Daoy (cell line): ENCODE data around the gene DIAPH2. TPM values are rescaled to one million over a fixed set of nuclear protein-coding genes. Genes with fewer than 3 reads are reported as not detected.
"Not testable (repeated sequence)": the region's sequence is repeated elsewhere in the genome, so short reads cannot be mapped to it uniquely, and the experiment has no call there.

Experiments used
- DNase-seq: peaks from one replicate; pipeline ENCODE4 v3.0.0-alpha.2; 2015; ENCODE audit warnings: low read depth
- total RNA-seq: library from RNA; depleted of rRNA; stranded (reverse); fragments of >200 nt; shearing (Covaris generic); gene quantifications from 2 replicates; pipeline ENCODE4 v1.2.3, GENCODE V29; 2014

The DIAPH2 gene
- total RNA-seq, 1 experiment from 2014 or later, result 8.0 TPM

DNA sequence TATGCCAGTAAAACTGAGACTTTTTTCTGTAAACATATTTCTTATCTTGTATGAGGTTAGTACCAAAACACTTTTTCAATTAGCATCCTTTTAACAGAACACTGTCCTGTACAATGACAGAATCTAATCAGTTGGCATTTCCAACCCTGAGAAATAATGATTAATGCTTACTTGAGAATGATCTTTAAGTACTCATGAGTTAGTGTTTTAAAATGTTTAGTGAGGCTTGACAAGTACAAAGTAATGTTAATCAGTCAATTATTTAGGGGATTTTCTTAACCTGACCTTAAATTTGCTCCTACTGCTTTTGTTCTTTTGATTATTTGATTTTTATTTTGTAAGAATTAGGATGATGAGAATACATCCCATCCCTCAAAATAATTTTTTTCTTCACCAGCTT is 695.6 kb downstream of the DIAPH2 start:
- no peak for DNase-seq

DNA sequence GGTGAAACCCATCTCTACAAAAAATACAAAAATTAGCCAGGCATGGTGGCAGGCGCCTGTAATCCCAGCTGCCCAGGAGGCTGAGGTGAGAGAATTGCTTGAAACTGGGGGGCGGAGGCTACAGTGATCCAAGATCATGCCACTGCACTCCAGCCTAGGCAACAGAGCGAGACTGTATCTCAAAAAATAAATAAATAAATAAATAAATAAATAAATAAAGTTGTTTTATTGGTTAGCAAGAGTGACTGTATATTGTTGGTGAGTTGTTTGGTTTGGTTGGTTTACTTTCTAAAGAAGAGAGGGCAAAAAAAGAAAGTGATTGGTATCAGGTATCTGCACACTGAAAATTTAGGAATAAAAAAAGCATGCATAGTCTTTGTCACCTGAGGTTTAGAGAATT is 700.0 kb downstream of the DIAPH2 start:
- no peak for DNase-seq

DNA sequence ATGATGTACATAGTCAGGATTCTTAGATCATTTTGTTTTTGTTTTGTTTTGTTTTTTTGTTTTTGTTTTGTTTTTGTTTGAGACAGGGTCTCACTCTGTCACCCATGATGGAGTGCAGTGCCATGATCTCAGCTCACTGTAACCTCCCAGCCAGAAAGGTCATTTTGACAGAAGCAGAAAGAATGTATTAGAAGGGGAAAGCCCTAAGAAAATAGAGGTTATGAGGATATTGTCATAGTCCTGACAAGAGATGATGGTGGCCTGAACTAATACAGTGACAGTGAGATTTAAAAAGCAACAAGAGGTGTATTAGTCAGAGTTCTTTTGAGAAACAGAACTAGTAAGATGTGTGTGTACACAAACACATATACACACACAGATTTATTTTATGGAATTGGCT is 702.4 kb downstream of the DIAPH2 start:
- DNase-seq, result no peak

DNA sequence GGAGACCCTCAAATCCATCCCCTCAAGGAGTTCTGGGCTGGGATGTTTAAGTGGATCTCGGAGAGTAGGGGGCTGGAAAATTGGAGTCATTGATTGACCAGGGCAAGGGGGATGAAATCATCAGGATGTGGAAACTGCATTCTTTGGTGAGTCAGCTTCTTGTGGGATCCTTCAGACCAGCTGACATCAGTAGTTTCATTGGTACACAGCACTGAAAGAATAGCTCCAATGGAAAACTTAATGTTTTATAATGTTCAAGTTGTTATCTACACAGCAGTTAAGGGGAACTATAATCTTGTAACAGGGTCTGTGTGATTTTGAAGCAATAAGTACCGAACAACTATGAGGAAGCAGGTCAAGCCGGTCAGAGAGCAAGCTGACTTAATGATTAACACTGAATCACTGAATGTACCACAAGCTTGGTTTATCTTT is 705.1 kb downstream of the DIAPH2 start:
- peak; percentile 64 for DNase-seq

DNA sequence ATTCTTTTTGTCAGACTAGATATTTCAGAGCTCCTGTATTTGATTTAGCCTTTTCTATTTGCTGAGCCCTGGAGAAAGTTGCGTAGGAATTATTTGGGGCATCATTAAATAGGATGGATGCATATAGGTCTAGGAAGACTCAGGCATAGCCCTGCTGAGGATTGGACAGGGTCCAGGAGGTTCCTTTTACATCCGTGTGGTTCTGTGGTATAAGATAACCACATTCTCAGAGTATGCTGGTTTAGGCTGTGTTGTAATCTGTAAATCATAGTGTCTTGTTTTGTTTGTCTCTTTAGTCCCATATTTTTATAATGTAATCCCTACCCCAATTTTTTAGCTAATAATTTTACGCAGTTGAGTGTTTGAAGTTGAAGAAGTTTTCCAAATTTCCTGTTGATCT is 712.7 kb downstream of the DIAPH2 start:
- peak; percentile 23 for DNase-seq

DNA sequence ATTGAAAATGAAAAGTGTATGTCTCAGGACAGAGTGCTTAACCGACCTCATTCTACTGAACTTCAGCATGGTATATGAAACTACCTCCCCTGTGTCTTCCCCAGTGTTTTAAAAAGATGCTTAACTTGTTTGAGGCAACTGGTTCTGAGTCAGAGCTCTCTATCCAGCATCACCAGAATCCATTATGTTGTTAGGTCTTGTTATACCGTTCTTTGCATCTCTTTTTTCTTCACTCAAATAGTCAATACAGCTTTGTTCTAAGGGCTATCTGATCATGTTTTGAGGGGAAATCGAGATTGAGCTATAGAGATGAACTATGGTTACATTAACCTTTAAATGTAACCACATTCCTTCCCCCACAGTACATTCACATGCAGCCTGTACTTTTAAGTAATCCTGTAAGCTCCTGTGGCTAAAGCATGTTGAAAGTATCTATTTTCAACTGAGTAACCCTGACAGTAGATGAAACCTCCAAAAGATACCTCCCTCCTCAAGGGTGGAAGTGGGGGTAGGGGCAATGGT is 713.4 kb downstream of the DIAPH2 start:
- no peak for DNase-seq

DNA sequence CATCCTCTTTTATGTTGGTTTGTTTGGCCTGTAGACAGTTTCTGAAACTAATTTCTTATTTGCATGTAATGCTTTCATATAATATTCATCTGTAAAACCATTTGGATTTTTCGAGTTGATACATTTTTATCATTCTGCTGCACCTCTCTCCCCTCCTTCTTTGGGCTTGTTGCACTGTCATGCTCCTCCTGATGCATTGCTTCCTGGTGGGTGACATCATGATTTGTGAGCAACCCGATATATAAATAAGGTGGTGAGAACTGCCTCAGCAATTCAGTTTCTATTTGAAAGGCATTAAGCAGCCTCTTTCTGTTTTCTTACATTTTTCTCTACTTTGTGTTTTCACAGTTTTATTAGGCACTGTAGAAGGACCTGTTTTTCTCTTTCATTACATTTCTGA is 714.8 kb downstream of the DIAPH2 start:
- peak; percentile 40 for DNase-seq

DNA sequence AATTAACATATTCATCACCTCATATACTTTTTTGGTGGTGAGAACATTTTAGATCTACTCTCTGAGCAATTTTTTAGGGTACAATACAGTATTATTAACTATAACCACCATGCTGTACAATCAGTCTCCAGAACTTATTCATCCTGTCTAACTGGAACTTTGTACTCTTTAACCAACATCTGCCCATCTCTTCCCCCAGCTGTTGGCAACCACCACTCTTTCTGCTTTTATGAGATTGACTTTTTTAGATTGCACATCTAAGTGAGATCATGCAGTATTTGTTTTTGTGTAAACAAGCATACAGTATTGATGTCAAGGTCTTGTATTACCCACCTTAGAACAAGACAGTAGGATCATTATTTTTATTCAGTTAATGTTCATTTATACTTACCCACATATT is 715.9 kb downstream of the DIAPH2 start:
- DNase-seq, result no peak

DNA sequence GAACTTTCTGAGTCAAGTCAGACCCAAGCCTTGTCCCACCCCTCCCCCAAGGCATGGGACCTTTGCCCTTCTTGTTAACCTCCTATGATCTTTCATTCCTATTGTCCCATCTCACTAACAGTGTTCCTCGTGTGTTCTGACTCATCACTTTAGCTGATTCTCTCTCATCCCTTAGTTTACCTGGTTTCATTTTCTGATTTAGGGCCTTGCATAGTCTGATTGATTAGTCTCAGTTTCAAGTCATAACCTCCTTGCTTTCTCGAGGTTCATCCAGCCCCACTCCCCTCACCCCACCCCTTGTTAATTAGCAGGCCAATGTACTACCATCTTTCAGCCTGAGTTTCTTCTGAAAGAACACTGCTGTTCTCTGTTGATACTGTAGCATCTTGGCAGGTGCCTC is 716.5 kb downstream of the DIAPH2 start:
- DNase-seq, result no peak

DNA sequence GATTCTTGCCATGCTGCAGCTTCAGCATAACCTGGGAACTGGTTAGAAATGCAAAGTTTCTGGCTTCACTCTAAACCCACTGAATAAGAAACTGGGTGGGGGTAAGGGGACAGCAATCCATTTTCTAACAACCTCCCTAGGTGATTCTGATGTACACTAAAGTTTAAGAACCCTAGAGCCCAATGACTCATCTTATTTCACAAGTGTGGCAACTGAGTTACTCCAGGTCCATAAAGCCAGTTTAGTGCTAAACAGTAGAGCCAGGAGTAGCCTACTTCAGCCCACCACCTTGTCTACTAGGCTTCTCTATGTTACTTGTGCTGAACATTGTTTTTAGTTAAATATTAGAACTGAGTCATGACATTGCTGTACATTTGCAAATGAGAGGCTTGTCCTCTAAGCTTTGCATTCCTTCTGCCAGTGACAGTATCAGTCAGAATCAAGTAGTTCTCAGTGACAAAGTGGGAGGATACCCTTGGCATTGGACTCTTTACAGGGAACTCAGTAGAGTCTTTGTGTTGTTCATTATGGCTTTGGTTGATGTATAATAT is 717.0 kb downstream of the DIAPH2 start:
- no peak for DNase-seq

DNA sequence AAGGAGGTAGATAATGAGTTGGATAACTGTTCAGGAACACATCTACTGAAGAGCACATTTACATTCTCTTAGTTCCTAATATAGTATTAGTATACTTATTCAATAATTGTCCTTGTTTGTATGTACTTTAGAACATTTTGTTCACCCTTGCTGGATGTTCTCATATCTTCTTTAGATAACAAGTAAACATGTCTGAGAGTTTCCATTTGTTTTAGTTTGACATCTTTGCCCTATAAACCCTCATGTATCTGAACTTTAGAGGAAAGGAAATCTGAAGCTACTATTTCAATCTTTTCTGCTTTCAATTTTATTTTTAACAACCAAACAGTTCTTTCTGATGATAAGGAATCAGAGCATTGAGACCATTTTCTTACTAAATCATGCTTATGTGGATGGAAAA is 717.7 kb downstream of the DIAPH2 start:
- no peak for DNase-seq

DNA sequence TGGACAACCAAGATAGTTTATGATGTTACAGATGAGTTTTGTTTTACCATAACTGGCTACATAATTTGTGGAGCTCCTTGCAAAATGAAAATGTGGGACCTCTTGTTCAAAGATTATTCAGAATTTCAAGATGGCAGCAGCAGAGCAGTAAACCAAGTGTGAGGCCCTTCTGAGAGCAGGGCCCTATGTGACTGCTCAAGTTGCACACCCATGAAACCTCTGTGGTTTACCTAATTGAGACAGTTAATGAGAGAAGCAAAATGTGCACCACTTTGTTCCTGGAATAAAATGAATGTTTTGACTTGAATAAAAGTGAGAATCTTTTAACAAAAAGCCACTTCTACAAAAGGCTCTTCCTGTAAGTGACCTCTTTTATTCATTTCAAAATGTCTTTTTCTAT is 718.3 kb downstream of the DIAPH2 start:
- DNase-seq, result no peak

DNA sequence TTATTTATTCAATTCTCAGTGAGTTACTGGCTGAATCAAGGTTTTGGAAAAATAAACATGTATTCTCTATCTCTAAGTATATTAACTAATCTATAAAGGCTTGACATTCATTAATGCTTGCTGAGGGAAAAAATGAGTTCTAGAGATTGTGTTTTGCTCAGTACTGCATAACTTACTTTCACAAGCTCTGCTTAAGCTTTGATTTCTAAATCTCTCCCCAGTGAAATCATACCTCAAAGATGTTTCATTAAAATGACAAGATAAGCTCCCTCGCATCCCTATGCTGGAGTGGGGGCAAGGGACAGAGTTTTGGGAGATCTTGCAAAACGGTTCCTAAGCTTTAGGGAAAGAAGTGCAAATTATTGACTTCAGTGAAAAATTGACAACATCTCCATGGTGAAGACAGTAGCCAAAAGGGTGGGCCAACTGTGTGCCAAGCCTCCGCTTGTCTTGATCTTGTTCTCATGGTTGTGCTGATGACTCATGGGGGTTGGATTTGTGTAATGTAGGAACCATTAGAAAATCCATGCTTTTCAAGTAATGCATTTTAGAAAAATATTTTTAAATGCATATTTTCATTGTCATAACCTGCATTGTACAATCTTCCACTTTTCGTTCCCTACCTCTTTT is 720.5 kb downstream of the DIAPH2 start:
- no peak for DNase-seq

DNA sequence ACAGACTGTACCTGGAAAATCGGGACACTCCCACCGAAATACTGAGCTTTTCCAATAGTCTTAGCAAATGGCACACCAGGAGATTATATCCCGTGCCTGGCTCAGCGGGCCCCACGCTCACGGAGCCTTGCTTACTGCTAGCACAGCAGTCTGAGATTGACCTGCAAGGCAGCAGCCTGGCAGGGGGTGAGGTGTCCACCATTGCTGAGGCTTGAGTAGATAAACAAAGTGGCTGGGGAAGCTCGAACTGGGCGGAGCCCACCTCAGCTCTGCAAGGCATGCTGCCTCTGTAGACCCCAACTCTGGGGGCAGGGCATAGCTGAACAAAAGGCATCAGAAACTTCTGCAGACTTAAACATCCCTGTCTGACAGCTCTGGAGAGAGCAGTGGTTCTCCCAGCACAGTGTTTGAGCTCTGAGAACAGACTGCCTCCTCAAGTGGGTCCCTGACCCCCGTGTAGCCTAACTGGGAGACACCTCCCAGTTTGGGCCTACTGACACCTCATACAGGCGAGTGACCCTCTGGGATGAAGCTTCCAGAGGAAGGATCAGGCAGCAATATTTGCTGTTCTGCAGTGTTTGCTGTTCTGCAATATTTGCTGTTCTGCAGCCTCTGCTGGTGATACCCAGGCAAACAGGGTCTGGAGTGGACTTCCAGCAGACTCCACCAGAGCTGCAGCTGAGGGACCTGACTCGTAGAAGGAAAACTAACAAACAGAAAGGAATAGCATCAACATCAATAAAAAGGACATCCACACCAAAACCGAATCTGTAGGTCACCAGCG is 725.2 kb downstream of the DIAPH2 start:
- DNase-seq, result not testable (repeated sequence)

DNA sequence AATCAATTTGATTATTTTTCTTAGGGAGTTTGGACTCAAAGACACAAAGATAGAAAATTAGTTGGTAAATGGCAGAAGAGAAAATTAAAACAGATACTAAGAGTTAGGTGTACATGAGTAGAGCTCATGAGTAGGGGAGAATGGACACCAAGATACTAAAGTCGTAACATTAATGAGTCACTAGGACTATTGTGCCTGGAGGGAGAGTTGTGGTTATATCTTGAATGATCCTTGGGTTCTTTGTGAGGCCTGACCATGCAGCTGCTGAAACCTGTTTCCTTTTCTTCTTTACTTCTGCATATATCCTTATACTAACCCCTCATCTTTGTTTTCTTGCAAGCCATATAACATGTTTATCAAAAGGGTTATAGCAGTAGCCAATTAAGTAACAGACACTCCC is 731.8 kb downstream of the DIAPH2 start:
- peak; percentile 4 for DNase-seq

DNA sequence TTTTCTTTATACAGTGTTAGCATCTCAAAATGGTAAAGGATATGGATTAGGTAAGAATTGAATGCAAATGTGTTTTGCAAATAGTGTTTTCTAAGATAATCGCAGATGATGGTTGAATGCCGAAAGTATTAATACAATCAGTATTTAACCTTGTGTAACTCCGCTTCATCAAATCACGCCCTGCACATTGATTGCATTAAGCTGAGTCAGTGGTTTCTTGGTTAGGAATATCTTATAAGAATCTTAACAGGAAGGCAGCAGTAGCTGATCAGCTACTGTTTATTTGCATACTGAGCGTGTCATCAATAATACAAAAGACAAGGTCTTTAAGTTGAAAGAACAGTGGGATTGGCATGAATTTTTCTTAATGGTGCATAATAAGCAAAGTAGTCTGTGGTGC is 744.5 kb downstream of the DIAPH2 start:
- no peak for DNase-seq

DNA sequence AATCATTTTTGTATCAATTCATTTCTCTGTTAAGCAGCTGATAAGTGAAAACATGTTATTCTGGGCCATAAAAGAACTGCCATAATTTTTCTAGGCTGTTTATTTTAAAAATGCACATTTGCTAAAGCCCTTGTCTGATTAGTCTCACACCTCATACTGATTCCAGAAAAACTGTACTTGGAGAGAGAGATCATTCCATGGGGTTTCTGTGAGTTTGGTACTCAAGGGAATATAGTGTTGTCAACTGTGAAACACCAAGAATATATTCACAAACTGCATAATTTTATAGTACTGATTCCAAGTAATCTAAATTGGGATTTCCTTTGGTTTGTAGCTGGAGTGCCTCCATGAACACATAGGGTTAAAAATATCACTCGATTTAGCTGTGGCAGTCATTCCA is 746.6 kb downstream of the DIAPH2 start:
- DNase-seq, result no peak

DNA sequence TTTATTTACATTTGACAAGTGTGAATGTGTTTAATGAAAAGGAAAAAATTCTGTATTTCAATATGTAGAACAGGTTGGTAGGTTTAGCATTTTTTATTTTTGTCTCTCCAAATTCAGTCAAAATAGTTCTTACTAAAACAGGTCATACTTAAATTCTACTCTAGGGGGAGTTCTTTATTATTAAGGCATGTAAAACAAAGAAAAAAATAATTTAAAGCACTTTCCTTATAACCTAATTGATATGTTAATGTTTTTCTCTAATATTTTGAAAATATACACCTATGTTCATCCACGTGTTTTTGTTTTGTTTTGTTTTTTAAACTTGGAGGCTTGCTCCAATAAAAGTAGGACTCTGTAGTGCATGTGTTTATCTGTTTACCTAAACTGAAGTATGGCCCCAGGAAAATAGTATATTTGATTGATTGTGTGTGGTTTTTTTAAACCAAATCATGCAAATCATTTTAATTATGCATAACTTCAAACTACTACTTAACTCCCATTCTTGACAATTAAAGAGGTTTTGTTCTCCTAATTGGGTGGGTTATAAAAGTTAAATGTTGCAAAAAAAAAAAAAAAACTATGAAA is 761.7 kb downstream of the DIAPH2 start:
- no peak for DNase-seq

DNA sequence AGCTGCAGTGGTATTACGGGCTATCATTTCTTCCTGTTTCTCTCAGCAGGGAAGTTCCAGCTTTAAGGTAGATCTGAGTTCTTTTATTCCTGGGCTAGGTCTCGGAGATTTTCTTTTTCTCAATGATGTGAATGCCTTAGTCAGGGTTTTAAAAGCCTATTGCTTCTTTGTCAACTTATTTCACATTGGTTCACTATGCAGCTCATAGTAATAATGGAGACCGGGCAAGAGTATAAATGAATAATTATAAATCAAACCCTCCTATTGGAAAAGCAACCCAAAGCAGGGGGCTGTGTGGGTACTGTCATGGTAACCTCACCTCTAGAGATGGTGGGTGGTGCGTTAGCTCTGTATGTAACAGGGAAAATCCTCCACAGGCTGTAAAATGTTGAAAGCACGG is 762.7 kb downstream of the DIAPH2 start:
- no peak for DNase-seq

DNA sequence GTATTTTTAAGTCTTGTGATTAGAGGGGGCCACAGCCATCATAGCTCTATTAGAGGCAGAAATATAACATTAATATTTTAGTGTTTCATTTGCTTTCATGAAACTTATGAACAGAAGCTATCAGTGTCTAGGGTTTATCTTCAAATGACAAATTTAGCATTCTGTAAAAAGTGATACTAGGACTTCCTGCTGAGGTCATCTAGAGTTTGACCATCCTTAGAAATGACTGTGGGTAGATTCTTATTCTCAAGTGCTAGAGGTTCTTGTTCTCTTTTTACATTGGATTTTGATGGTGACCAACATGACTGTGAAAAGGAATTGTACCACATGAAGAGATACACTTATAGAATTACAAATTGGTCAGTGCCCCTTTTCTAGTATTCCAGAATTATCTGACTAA is 767.6 kb downstream of the DIAPH2 start:
- DNase-seq, result no peak

DNA sequence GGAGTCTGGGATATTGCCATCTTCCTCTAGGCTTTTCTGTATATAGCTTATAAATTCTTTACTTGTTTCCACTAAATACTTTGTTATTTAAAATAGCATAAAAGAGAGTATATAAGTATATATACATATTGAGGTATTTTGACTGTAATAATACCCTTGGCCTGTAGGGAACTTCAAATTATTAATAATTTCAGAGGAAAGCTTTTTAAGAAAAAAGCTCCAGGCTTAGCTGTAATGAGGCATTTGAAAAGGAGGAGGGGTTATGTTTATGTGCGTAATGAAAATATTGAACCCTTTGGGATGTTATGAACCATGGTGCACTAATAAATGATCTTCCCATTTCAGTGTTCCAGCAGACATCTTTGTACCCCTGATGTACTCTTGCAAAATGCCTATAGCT is 777.1 kb downstream of the DIAPH2 start:
- no peak for DNase-seq

DNA sequence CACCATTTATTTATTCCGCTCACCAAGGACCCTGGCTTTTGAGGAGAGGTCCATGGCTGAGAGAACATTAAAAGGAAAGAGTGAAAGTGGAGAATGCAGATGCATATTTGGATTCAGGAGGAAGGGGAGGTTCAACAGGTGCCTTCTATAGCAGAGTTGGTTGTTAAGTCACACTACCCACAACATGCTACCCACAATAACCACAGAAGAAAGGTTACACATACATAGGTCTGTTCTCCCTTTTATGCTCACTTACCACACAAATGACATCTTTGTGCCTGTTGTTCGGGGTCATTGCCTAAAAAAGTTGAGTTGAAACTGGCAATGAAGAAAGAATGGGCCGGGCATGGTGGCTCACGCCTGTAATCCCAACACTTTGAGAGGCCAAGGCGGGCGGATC is 786.4 kb downstream of the DIAPH2 start:
- DNase-seq, result no peak

DNA sequence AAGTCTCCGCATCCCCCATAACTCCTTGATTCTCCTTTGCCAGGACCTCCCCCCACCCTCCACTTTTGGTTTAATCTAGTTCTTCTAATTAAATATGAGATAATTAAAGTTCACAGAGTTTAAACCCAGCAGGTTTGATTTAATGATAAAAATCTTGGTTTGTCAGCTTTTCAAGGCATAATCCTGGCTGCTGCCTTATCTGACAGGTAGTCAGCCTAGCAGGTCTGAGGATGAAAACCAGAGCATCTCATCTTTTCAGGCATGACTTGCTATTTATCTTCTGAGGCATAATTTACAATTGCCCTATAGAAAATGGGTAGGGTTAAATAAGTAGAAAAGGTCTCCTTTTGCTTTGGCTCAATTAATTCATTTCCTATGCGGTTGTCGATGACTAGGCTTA is 790.3 kb downstream of the DIAPH2 start:
- no peak for DNase-seq
